ENCODE measurements around the gene SLC6A13. TPM values are rescaled to one million over a fixed set of nuclear protein-coding genes. Genes with fewer than 3 reads are reported as not detected.

Gene SLC6A13
- total RNA-seq, 1 experiment from 2014 or later, result 0.37 TPM

DNA sequence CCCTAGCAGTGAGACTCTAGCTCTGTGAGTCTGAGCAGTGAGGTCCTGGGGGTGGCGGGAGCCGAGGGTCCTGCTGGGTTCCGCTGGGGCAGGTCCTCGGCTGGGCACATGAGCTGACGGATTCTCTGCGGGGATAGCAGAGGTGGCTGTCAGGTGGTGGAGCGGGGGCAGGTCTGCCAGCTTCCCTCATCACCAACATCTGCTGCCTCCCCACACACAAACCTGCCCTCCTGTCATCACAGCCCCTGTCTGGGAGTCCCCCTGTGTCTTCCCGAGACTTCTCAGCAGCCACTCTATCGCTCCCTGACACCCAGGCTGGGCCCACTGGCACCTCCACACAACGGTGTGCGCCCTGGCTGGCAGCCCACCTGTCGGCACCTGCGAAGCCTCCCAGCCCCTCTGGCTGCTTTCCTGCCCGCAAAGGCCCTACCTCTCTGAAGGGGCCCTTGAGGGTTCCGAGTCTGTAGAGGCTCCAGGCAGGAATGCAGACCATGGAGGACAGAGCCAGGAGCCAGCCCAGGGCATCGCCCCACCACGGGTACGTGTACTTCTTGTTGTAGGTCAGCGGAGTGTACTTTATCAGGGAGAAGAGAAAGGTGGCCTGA is 41.6 kb downstream of the SLC6A13 start (continued):
- TF ChIP-seq ZNF532 (CRISPR knock-in tag; IDR thresholded peaks at IDR 0.05; ENCODE audit: borderline replicate concordance) (no peak), NFE2L1 (CRISPR knock-in tag; IDR thresholded peaks at IDR 0.05) (no peak)

DNA sequence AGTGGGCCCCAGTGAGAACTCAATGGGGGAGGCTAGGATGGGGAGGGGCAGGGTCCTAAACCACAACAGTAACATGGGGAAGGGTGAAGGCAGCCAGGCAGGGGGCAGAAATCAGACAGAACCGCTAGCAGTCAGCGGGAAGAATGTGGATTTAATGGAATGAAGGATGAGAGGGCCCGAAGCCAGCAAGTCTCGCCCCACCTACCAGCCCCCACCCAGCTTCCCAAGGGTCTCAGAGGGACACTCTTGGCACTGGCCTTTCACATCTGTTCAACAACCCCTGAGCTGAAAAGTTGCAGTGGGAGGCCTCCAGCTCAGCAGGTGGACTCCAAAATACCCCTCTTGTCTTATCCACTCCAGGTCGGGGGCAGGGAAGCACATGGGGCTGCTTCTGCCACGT is 42.1 kb downstream of the SLC6A13 start:
- peaks cover 9% of the 10 kb centered on the region for H3K4me1 Mint-ChIP-seq
- H3K4me3 Mint-ChIP-seq, result peak overlapping the region; percentile 25; the same call in 1 of the 2 replicates
- POLR2A ChIA-PET, result interaction anchor here (1.0 to 1.1 kb wide), 3 partner anchors 30 to 135 kb away, joined by 3 to 4 read pairs (median 3); no protein-coding TSS in a partner anchor

DNA sequence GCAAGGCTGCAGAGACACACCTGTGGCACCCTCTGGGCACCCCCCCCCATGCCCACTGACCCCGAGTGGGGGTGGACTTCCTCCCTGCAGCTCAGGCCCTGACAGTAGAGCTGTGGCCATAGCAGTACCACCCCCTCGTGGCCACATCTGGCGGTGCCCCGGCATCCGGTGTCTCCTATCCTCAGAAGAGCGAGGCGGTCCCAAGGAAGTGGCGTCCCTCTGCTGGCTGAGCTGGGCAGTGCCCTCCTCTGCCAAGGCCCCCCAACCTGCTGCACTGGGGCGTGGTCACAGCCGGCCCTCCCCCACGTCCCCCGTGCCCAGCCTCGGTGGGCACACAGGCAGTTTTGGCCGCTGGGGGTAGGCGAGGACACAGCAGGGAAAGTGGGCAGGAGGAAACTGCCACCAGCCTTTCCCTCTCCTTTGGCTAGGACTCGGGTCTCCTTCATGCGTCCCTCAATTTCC is 42.7 kb downstream of the SLC6A13 start:
- DNase-seq (ENCODE audit: low spot score), result peak; percentile 97
- no peak overlapping the region for H3K27ac Mint-ChIP-seq
- H3K27me3 Mint-ChIP-seq (ENCODE audit: low read depth), result peaks cover 5% of the 10 kb centered on the region; the same call in 1 of the 2 replicates
- H3K9me3 Mint-ChIP-seq, result no peaks in the 10 kb centered on the region
- CTCF ChIA-PET, result interaction anchor here (0.6 to 3.9 kb wide), 56 partner anchors 8 to 447 kb away, joined by 3 to 52 read pairs (median 7); partner anchors contain the start of genes CCDC77 and SLC6A13
- H3K4me1 Mint-ChIP-seq, result peaks cover 9% of the 10 kb centered on the region
- POLR2A ChIA-PET, result interaction anchor here (0.7 to 1.1 kb wide), 4 partner anchors 29 to 169 kb away, joined by 3 to 4 read pairs (median 3); partner anchors contain the start of gene KDM5A
- H3K36me3 Mint-ChIP-seq, result no peaks in the 10 kb centered on the region
- peak overlapping the region; percentile 25; the same call in 1 of the 2 replicates for H3K4me3 Mint-ChIP-seq
- ATAC-seq, result peak; percentile 99
- TF ChIP-seq MYBL2 (CRISPR knock-in tag; IDR thresholded peaks at IDR 0.05) (no peak), FOXP1 (CRISPR knock-in tag; IDR thresholded peaks at IDR 0.05; ENCODE audit: borderline replicate concordance) (peak; percentile 50; the same call in 1 of the 2 replicates), EMX1 (CRISPR knock-in tag; IDR thresholded peaks at IDR 0.05) (no peak), CBFB (CRISPR knock-in tag; IDR thresholded peaks at IDR 0.05; ENCODE audit: low read depth) (0 out of 2 replicates have a peak, but pooled peaks have one; percentile 57), FOXK1 (CRISPR knock-in tag; IDR thresholded peaks at IDR 0.05) (0 out of 2 replicates have a peak, but pooled peaks have one; percentile 17), ETV6 (CRISPR knock-in tag; IDR thresholded peaks at IDR 0.05) (peak; percentile 72; the same call in 1 of the 2 replicates), ZNF138 (CRISPR knock-in tag; conservative IDR thresholded peaks at IDR 0.05) (0 out of 2 replicates have a peak, but pooled peaks have one; percentile 73), ATF2 (CRISPR knock-in tag; IDR thresholded peaks at IDR 0.05; ENCODE audit: borderline replicate concordance, low read depth) (no peak), TCF7 (CRISPR knock-in tag; IDR thresholded peaks at IDR 0.05; ENCODE audit: low read depth) (no peak), NR2C2 (CRISPR knock-in tag; IDR thresholded peaks at IDR 0.05) (no peak)
- TF ChIP-seq, protein P1, sequence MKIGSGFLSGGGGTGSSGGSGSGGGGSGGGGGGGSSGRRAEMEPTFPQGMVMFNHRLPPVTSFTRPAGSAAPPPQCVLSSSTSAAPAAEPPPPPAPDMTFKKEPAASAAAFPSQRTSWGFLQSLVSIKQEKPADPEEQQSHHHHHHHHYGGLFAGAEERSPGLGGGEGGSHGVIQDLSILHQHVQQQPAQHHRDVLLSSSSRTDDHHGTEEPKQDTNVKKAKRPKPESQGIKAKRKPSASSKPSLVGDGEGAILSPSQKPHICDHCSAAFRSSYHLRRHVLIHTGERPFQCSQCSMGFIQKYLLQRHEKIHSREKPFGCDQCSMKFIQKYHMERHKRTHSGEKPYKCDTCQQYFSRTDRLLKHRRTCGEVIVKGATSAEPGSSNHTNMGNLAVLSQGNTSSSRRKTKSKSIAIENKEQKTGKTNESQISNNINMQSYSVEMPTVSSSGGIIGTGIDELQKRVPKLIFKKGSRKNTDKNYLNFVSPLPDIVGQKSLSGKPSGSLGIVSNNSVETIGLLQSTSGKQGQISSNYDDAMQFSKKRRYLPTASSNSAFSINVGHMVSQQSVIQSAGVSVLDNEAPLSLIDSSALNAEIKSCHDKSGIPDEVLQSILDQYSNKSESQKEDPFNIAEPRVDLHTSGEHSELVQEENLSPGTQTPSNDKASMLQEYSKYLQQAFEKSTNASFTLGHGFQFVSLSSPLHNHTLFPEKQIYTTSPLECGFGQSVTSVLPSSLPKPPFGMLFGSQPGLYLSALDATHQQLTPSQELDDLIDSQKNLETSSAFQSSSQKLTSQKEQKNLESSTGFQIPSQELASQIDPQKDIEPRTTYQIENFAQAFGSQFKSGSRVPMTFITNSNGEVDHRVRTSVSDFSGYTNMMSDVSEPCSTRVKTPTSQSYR (CRISPR knock-in tag; IDR thresholded peaks at IDR 0.05), result peak; percentile 14; the same call in 1 of the 2 replicates
- TF ChIP-seq, protein P2, sequence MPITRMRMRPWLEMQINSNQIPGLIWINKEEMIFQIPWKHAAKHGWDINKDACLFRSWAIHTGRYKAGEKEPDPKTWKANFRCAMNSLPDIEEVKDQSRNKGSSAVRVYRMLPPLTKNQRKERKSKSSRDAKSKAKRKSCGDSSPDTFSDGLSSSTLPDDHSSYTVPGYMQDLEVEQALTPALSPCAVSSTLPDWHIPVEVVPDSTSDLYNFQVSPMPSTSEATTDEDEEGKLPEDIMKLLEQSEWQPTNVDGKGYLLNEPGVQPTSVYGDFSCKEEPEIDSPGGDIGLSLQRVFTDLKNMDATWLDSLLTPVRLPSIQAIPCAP (CRISPR knock-in tag; IDR thresholded peaks at IDR 0.05), result no peak

More for the DNA sequence above, 42.1 kb downstream of the SLC6A13 start:
- DNase-seq (ENCODE audit: low spot score), result no peak
- Mint-ChIP-seq H3K36me3 (no peaks in the 10 kb centered on the region), H3K9me3 (no peaks in the 10 kb centered on the region), H3K27ac (no peak overlapping the region), H3K27me3 (ENCODE audit: low read depth) (peaks cover 5% of the 10 kb centered on the region; the same call in 1 of the 2 replicates)
- CTCF ChIA-PET, result interaction anchor here (0.6 to 3.9 kb wide), 53 partner anchors 7 to 447 kb away, joined by 3 to 52 read pairs (median 7); partner anchors contain the start of genes CCDC77 and SLC6A13
- ATAC-seq, result no peak
- no peak for TF ChIP-seq USF1 (CRISPR knock-in tag; IDR thresholded peaks at IDR 0.05)
- no peak for TF ChIP-seq ATF2 (CRISPR knock-in tag; IDR thresholded peaks at IDR 0.05; ENCODE audit: borderline replicate concordance, low read depth)
- no peak for TF ChIP-seq FOXJ3 (CRISPR knock-in tag; IDR thresholded peaks at IDR 0.05; ENCODE audit: borderline replicate concordance)
- TF ChIP-seq JAZF1 (CRISPR knock-in tag; IDR thresholded peaks at IDR 0.05), result no peak
- TF ChIP-seq RELA (CRISPR knock-in tag; IDR thresholded peaks at IDR 0.05; ENCODE audit: borderline replicate concordance), result no peak
- no peak for TF ChIP-seq NR1H2 (CRISPR knock-in tag; IDR thresholded peaks at IDR 0.05)

Data from WTC11 (cell line).